ENCODE measurements around the gene KIRREL2. TPM values are rescaled to one million over a fixed set of nuclear protein-coding genes. Genes with fewer than 3 reads are reported as not detected.

The KIRREL2 gene
- total and polyA plus RNA-seq, 2 experiments from 2014 or later, result 3.6 to 9.9 TPM

- no peak for TF ChIP-seq ZNF462 (CRISPR knock-in tag; IDR thresholded peaks at IDR 0.05)
- no peak for TF ChIP-seq ETS1 (IDR thresholded peaks at IDR 0.05)
- no peak for TF ChIP-seq EZH2phosphoT487 (IDR thresholded peaks at IDR 0.05; ENCODE audit: unreplicated experiment)
- no peak for TF ChIP-seq NANOG (IDR thresholded peaks at IDR 0.05; ENCODE audit: borderline replicate concordance)
- no peak for TF ChIP-seq CTCF (conservative IDR thresholded peaks at IDR 0.05; ENCODE audit: low read depth in 2 of 2)
- no peak for TF ChIP-seq ZNF331 (CRISPR knock-in tag; IDR thresholded peaks at IDR 0.05; ENCODE audit: low read depth)
Observed at GRCh38 chr19:35895911-35896642, 39.4 kb downstream of the KIRREL2 start (continued).
